Sigmoid colon (tissue), 7 donors: ENCODE results near the gene METAP1. TPM values are rescaled to one million over a fixed set of nuclear protein-coding genes. Genes with fewer than 3 reads are reported as not detected.

Experiments used
- DNase-seq: peaks from one replicate; pipeline ENCODE4 v3.0.0-alpha.2; 2019
- H3K27ac ChIP-seq, 4 donors: fragments of 200-600 bp; sonication (generic); one replicate each; pipeline ENCODE4 v1.5.1; 2016 to 2019; ENCODE audit warnings: mild to moderate bottlenecking in 1 of 4
- H3K27me3 ChIP-seq, 3 donors: fragments of 200-600 bp; sonication (generic); one replicate each; pipeline ENCODE4 v1.5.1; 2019; ENCODE audit warnings: mild to moderate bottlenecking in 1 of 3
- H3K36me3 ChIP-seq, 4 donors: fragments of 200-600 bp; sonication (generic); one replicate each; pipeline ENCODE4 v1.5.1; 2016 to 2019
- H3K4me1 ChIP-seq, 4 donors: fragments of 200-600 bp; sonication (generic); one replicate each; pipeline ENCODE4 v1.5.1; 2017 to 2019
- H3K4me3 ChIP-seq, 4 donors: fragments of 200-600 bp; sonication (generic); one replicate each; pipeline ENCODE4 v1.5.1; 2017 to 2019; ENCODE audit warnings: mild to moderate bottlenecking in 2 of 4, moderate library complexity in 1 of 4
- H3K9me3 ChIP-seq, 4 donors: fragments of 200-600 bp in 3 of 4; sonication (generic) in 3 of 4; one replicate each; pipeline versions ENCODE4 v1.5.1 to v1.6.1; 2013 to 2019
- CTCF ChIP-seq, 4 experiments: fragments of 450-650 bp in 3 of 4; fragments of 200-600 bp in 1 of 4; IDR thresholded peaks; one replicate each; pipeline ENCODE4 v1.5.1; 2016 to 2019; ENCODE audit warnings: antibody characterized with exemption in 4 of 4, mild to moderate bottlenecking in 3 of 4, moderate library complexity in 2 of 4
- EP300 ChIP-seq, 4 donors: sonication (generic); formaldehyde crosslinking; IDR thresholded peaks; one replicate each; pipeline ENCODE4 v1.6.1; 2017; ENCODE audit warnings: antibody characterized with exemption in 4 of 4
- POLR2A ChIP-seq, 2 donors: fragments of 450-650 bp; IDR thresholded peaks; one replicate each; pipeline ENCODE4 v1.6.1; 2016; ENCODE audit warnings: antibody characterized with exemption in 2 of 2, mild to moderate bottlenecking in 2 of 2, moderate library complexity in 2 of 2
- POLR2AphosphoS5 ChIP-seq, 4 donors: sonication (generic); formaldehyde crosslinking; IDR thresholded peaks; one replicate each; pipeline ENCODE4 v1.6.1; 2017; ENCODE audit warnings: antibody characterized with exemption in 4 of 4
- WGBS, 2 donors: extraction: QIAGEN DNeasy Blood & Tissue Kit; methylation state at CpG; one replicate each; pipeline ENCODE4 v1.1.7; 2013; 5-methylcytosine and 5-hydroxymethylcytosine counted together
- intact Hi-C: fragments of 100-400 bp; cut with DNase I; formaldehyde crosslinking; loops from one replicate; pipeline ENCODE4 v1.15.1; 2023
- polyA plus RNA-seq, 3 donors: library from polyadenylated mRNA; stranded (reverse); fragments of 200-250 nt; gene quantifications; one replicate each; pipeline ENCODE4 v1.2.3, GENCODE V29; 2013
- total RNA-seq, 4 donors: library from RNA; depleted of rRNA; stranded (reverse); fragments of >200 nt; gene quantifications; one replicate each; pipeline ENCODE4 v1.1.0, GENCODE V29; 2016
- donor health status: healthy with polysubstance abuse.
- donor health status: Bipolar disorder and iron deficiency.
- donor health status: healthy.

The METAP1 gene
- total and polyA plus RNA-seq, 7 donors = 34.2 to 56.0 (median 48.6) TPM

- WGBS, 2 donors = 92 to 93% methylated on average over 6 of the region's 6 CpGs
- no peaks in the 10 kb centered on the region for H3K9me3 ChIP-seq
- H3K36me3 ChIP-seq = no peaks in the 10 kb centered on the region
- DNase-seq = no peak
- no peak overlapping the region for H3K4me3 ChIP-seq
- no peak overlapping the region for H3K27ac ChIP-seq
- intact Hi-C loops = no loop called here
- TF ChIP-seq EP300 (IDR thresholded peaks at IDR 0.05) = no peak
- no peak for TF ChIP-seq POLR2A (IDR thresholded peaks at IDR 0.05)
- no peak for TF ChIP-seq CTCF (IDR thresholded peaks at IDR 0.05)
- no peak for TF ChIP-seq POLR2AphosphoS5 (IDR thresholded peaks at IDR 0.05)
- no peaks in the 10 kb centered on the region for H3K4me1 ChIP-seq
- H3K27me3 ChIP-seq = no peaks in the 10 kb centered on the region
These were observed 40.3 kb upstream of the METAP1 start for GRCh38 chr4:98955229-98955628.

DNA sequence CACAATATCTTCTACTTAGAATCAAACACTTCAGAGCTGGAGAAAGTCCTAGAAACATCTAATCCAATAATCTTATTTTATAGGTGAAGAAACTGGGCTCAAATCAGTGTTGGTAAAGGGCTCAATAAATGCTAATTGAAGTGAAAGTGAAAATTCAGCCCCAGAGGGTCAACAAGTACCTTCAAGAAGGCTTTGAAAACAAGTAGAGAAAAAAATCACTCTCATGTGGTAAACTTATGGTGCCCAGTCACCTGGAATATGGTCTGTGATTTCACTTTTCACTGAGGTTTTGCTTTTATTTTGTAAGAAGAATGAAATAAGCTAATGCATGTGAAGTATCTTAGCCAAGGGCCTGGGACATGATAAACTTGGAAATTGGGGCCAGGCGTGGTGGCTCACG, 37.5 kb upstream of the METAP1 start:
- Histone ChIP-seq H3K27ac (no peak overlapping the region), H3K9me3 (no peaks in the 10 kb centered on the region), H3K4me1 (no peaks in the 10 kb centered on the region), H3K36me3 (no peaks in the 10 kb centered on the region), H3K4me3 (no peak overlapping the region), H3K27me3 (no peaks in the 10 kb centered on the region)
- 94 to 98% methylated on average over 2 of the region's 2 CpGs for WGBS, 2 donors
- DNase-seq = no peak
- TF ChIP-seq CTCF (IDR thresholded peaks at IDR 0.05) (no peak), POLR2AphosphoS5 (IDR thresholded peaks at IDR 0.05) (no peak), POLR2A (IDR thresholded peaks at IDR 0.05) (no peak), EP300 (IDR thresholded peaks at IDR 0.05) (no peak)
- intact Hi-C loops = no loop called here

GRCh38 chr4:98959411-98959810, 36.1 kb upstream of the METAP1 start:
- intact Hi-C loops = no loop called here
- TF ChIP-seq EP300 (IDR thresholded peaks at IDR 0.05) (no peak), POLR2A (IDR thresholded peaks at IDR 0.05) (no peak), CTCF (IDR thresholded peaks at IDR 0.05) (no peak), POLR2AphosphoS5 (IDR thresholded peaks at IDR 0.05) (no peak)

GRCh38 chr4:98961770-98962169, 33.8 kb upstream of the METAP1 start:
- Histone ChIP-seq H3K4me1 (no peaks in the 10 kb centered on the region), H3K9me3 (no peaks in the 10 kb centered on the region), H3K27me3 (no peaks in the 10 kb centered on the region), H3K36me3 (no peaks in the 10 kb centered on the region), H3K27ac (no peak overlapping the region), H3K4me3 (no peak overlapping the region)
- intact Hi-C loops = no loop called here
- no peak for DNase-seq
- 82 to 87% methylated on average over 2 of the region's 2 CpGs for WGBS, 2 donors
- TF ChIP-seq EP300 (IDR thresholded peaks at IDR 0.05) (no peak), POLR2AphosphoS5 (IDR thresholded peaks at IDR 0.05) (no peak), CTCF (IDR thresholded peaks at IDR 0.05) (no peak), POLR2A (IDR thresholded peaks at IDR 0.05) (no peak)

More at GRCh38 chr4:98959411-98959810, 36.1 kb upstream of the METAP1 start:
- no peak overlapping the region for H3K27ac ChIP-seq
- no peaks in the 10 kb centered on the region for H3K4me1 ChIP-seq
- no peak for DNase-seq
- no peaks in the 10 kb centered on the region for H3K9me3 ChIP-seq
- H3K36me3 ChIP-seq = no peaks in the 10 kb centered on the region
- H3K4me3 ChIP-seq = no peak overlapping the region
- WGBS, 2 donors = 88 to 94% methylated on average over 2 of the region's 2 CpGs
- no peaks in the 10 kb centered on the region for H3K27me3 ChIP-seq
